CMK (cell line): Measurements from ENCODE around the gene ABCC10.
"Not testable (repeated sequence)": the region's sequence is repeated elsewhere in the genome, so short reads cannot be mapped to it uniquely, and the experiment has no call there.

Experiments
- DNase-seq: peaks from one replicate; pipeline ENCODE4 v3.0.0-alpha.2; 2010; ENCODE audit warnings: low read depth

ABCC10 gene

DNA sequence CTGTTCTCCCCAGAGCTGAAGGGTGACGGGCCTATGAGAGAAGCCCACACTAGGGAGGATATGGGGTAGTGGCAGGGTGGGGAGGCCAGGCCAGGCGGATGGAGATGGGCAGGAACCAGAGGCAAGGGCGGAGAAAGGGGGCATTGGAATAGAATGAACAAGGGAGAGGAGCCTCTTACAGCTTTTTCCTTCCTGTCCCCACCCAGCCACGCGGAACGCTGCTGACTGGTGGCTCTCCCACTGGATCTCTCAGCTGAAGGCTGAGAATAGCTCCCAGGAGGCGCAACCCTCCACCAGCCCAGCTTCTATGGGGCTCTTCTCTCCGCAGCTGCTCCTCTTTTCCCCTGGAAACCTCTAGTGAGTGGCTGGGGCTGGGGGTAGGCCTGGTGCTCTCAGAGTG lies 17.2 kb downstream of the ABCC10 start:
- no peak for DNase-seq

DNA sequence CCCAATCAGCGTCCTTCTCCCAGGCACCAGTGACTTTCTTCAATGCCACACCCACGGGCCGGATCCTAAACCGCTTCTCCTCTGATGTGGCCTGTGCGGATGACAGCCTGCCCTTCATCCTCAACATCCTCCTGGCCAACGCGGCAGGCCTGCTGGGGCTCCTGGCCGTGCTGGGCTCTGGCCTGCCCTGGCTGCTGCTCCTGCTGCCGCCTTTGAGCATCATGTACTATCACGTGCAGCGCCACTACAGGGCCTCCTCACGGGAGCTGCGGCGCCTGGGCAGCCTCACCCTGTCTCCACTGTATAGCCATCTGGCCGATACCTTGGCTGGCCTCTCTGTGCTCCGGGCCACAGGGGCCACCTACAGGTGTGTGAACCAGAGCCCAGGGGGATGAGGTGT lies 18.2 kb downstream of the ABCC10 start:
- DNase-seq = no peak

DNA sequence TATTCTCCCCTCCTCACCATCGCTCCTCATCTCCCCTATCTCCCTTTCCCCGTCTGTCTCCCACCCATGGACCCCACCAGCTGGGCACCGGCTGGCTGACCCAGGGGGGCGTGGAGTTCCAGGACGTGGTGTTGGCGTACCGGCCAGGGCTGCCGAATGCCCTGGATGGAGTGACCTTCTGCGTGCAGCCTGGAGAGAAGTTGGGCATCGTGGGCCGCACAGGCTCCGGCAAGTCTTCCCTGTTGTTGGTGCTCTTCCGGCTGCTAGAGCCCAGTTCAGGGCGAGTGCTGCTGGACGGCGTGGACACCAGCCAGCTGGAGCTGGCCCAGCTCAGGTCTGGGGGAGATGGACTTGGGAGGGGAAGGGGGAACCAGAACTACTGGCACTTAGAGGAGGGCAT lies 20.3 kb downstream of the ABCC10 start:
- no peak for DNase-seq

DNA sequence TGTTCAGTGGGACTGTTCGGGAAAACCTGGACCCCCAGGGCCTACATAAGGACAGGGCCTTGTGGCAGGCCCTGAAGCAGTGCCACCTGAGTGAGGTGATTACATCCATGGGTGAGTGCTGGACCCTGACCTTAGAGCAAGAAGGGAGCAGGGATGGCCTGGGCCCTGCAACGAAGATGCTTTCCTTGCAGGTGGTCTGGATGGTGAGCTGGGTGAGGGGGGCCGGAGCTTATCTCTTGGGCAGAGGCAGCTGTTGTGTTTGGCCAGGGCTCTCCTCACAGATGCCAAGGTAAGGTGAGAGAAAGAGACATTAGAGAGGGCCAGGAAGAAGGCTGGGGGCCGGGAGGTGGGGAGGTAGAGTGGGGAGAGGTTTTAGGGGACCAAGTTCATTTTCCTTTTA lies 21.6 kb downstream of the ABCC10 start:
- DNase-seq = no peak

DNA sequence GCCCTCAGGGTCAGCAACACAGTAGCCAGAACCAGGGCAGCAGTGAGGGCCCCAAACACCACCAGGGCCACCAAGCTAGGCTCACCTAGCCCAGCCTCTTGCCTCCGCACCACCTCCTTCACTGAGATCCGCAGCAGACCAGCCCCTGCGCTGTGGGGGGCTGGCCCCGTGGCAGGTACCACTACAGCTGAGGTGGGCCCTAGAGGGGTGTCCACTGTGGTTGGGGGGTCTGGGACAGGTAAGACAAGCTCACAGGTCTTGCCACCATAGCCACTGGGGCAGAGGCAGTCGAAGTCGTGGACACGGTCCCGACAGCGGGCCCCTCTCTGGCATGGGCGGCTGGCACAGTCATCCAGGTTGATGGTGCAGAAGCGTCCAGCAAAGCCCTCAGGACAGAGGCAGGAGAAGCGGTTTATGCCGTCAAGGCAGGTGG lies 23.4 kb downstream of the ABCC10 start:
- DNase-seq = no peak

- no peak for DNase-seq
Observed at GRCh38 chr6:43451348-43451747, 24.0 kb downstream of the ABCC10 start.

- DNase-seq = no peak
Observed at GRCh38 chr6:43451939-43452338, 24.6 kb downstream of the ABCC10 start.

DNA sequence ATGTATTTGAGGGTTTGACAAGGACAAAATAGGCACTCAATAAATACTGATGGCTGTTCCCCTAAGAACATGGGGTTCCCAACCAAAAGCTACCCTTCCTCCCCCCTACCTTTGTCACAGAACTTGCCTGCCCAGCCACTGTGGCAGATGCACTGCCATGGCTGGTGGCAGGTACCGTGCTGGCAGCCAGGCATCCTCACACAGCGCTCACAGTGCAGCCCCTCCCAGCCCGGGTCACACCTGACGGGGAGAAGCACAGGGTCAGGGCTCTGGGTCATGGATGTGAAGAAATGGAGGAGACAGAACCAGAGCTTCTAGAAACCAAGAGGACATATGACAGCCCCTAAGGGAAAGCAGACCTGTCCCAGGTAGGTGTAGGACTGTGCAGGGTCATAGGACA lies 25.6 kb downstream of the ABCC10 start:
- DNase-seq = no peak

DNA sequence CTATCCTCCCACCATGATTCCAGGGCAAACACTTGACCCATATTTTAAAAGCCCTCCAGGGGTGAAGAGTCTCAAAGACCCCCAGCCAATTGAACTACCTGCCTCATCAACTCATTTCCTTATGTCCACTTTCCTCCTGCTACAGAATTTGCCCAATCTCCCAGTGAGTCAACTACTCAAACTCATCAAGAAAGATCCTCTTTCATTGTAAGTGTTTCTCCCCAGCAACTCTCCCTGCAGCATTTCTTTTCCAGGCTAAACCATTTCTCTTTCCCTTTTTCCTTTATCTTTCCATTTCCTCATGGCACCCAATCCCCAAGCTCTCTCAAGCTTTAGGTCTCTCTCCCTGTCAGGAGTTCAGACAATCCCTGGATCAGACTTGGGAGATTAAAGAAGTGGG lies 26.5 kb downstream of the ABCC10 start:
- no peak for DNase-seq

GRCh38 chr6:43454290-43454695 lies 27.0 kb downstream of the ABCC10 start:
- no peak for DNase-seq

- peak; percentile 52 for DNase-seq
Observed at GRCh38 chr6:43454696-43455530, 27.6 kb downstream of the ABCC10 start.

DNA sequence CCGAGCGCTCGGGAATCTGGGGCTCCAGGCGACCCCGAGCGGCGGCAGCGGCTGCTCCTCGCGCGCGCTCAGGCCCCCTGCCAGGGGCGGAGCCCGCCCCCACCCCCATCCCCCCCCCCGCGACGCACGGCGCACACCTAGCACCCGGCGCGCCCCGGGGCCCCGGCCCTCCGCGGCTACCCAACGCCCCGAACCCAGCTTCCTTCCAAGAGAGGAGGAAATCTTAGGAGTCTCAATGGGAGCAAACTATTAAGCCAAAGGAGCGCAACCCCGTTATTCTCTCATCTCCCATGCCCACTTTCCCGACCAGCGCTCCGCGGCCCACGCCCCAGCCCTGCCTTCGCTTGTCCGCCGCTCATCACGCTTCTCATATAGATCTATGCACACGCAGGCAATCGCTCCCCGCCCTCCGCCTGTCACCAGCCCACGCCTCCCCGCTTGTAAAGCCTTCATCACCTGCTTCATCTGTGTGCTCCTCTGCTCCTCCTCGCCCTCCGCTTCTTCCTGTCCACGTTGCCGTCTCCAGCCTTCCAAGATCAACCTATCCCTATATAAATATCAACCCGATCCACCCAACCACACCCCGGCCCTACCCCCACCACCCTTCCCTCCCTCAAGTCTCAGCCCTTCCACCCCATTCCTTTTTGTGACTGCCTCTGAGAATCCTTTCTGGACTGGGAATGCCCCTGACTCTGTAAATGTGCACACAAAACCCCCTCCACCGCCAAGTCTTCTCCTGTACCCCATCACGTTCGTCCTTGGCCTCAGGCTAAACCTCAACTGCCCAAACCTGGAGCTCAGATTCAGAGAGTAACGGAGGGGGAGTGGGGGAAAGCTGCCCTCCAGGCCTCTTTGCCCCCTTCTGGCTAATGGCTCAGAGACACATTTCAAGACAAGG lies 28.4 kb downstream of the ABCC10 start, which contains the start of gene DLK2:
DLK2 (minus strand) TSS at position 18 of the 898 bp plus-strand sequence. CDS start 723 bp downstream, outside the sequence.
- DNase-seq = no peak

- DNase-seq = no peak
Observed at GRCh38 chr6:43457643-43458042, 30.3 kb downstream of the ABCC10 start.

DNA sequence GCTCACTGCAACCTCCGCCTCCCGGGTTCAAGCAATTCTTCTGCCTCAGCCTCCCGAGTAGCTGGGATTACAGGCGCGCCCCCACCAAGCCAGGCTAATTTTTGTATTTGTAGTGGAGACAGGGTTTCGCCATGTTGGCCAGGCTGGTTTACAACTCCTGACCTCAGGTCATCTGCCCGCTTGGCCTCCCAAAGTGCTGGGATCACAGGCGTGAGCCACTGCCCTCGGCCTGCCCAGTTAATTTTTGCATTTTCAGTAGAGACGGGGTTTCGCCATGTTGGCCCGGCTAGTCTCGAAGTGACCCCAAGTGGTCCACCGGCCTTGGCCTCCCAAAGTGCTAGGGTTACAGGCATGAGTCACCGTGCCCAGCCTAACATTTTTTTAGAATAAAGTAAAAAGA lies 30.8 kb downstream of the ABCC10 start:
- DNase-seq = not testable (repeated sequence)

- no peak for DNase-seq
Observed at GRCh38 chr6:43459535-43459934, 32.2 kb downstream of the ABCC10 start.

- no peak for DNase-seq
Observed at GRCh38 chr6:43460032-43460431, 32.7 kb downstream of the ABCC10 start.

DNA sequence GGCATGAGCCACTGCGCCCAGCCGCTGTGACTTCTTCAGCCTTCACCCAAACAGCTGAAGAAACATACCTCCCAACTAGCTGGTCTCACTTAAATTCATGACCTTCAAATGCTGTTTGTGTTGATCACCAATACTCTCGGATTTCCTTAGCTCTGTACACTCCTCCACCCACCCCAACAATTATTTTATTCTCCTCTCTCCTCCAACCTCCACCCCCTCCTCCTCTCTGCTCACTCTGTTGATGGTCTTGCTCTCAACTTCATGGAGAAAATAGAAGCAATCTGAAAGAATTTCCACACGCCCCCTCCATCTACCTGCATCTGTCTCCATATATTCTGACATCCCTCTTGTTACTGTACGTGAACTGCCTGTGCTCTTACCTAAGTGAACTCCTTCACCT lies 34.6 kb downstream of the ABCC10 start:
- DNase-seq = no peak

- no peak for DNase-seq
Observed at GRCh38 chr6:43464337-43464736, 37.0 kb downstream of the ABCC10 start.

DNA sequence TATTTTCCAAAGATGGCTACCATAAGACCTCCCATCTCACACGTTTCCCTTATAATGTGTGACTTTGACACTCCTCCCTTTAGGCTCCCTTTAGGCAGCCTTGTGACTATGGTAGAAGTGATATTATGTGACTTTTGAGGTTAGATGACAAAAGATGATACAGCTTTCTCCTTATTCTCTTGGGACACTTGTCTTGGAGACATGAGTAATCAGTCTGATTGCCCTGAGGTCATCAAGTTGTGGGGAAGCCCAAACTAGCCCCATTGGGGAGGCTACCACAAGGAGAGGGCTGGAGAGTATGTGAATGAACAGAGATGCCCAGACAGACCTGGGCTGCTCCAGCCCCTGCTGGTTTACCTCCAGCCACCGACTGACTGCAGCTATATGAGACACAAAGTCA lies 38.6 kb downstream of the ABCC10 start:
- DNase-seq = no peak

GRCh38 chr6:43467265-43467664 lies 39.9 kb downstream of the ABCC10 start:
- DNase-seq = not testable (repeated sequence)

GRCh38 chr6:43467752-43468151 lies 40.4 kb downstream of the ABCC10 start:
- DNase-seq = no peak

DNA sequence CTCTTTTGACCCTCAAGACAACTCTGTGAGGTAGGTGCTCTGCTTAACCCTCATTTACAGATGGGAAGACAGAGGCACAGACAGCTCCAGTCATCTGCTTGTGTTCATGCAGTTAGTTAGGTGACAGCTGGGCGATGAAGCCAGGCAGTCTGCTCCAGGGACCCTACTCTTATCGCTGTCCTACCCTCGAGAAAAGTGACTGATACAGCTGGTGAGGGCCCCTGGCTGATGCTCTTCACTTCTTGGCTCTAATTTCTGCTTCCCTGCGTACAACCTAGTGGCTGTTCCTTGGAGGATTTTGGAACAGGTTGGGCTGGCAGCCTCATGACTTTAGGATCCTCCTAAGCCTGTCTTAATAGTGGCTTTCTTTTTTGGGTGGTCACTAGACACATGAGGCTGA lies 40.9 kb downstream of the ABCC10 start:
- no peak for DNase-seq
